HCT116 (cell line): ENCODE results near the gene PEX10. TPM values are rescaled to one million over a fixed set of nuclear protein-coding genes. Genes with fewer than 3 reads are reported as not detected.

ENCODE experiments used
- ATAC-seq: fragments of 200-7000 bp; cut with Tn5 transposase; 2 replicates; pipeline ENCODE4 v1.9.1; 2020; ENCODE audit warnings: mild to moderate bottlenecking, moderate library complexity
- BruUV-seq: library from RNA; stranded (reverse); fragments of 400-500 nt; replicated peaks from 2 replicates; lab custom pipeline; 2021; lab: Mats Ljungman, UMichigan
- CTCF ChIA-PET: fragments of 300-600 bp; sonication (Branson Sonifier 250); formaldehyde crosslinking; loops from one replicate; lab custom pipeline; 2021; ENCODE audit warnings: antibody characterized with exemption; lab: Charles Lee
- POLR2A ChIA-PET: fragments of 300-600, 350-600 bp; sonication (Branson Sonifier 250); formaldehyde crosslinking; loops from one replicate; lab custom pipeline; 2021; ENCODE audit warnings: antibody characterized with exemption; lab: Charles Lee
- RAD21 ChIA-PET, 2 experiments: fragments of 300-600 bp; sonication (Branson Sonifier 250); formaldehyde crosslinking; loops; one replicate each; lab custom pipeline; 2023; ENCODE audit warnings: low total read pairs in 2 of 2; ENCODE audit not compliant: uncharacterized antibody in 2 of 2, unreplicated experiment in 2 of 2, low non-redundant PET in 1 of 2; lab: Charles Lee
- DNase-seq: peaks from one replicate; pipeline ENCODE4 v3.0.0-alpha.2; 2010; ENCODE audit warnings: low read depth, low spot score
- H2AFZ ChIP-seq: fragments of 200-600 bp; shearing (Covaris generic), sonication (generic); 2 replicates; pipeline ENCODE4 v1.6.1; 2017; ENCODE audit warnings: low read depth, mixed run types, mixed read lengths, antibody characterized with exemption, low read length; ENCODE audit not compliant: poor library complexity, severe bottlenecking
- H3K27ac ChIP-seq: 2 replicates; pipeline ENCODE4 v1.5.1; 2012; ENCODE audit warnings: low read depth, low read length
- H3K27me3 ChIP-seq: fragments of 200-600 bp; sonication (generic); 2 replicates; pipeline ENCODE4 v1.6.1; 2016; ENCODE audit warnings: mixed run types, low read length, mixed read lengths; ENCODE audit not compliant: insufficient read depth
- H3K36me3 ChIP-seq, 2 experiments: fragments of 200-500 bp in 1 of 2; fragments of 200-600 bp in 1 of 2; sonication (Bioruptor generic) in 1 of 2; sonication (generic) in 1 of 2; 2 replicates each; pipeline versions ENCODE4 v1.5.1 to v1.6.1; 2014 to 2016; ENCODE audit warnings: low read length in 2 of 2, inconsistent platforms in 1 of 2, mixed read lengths in 1 of 2, mixed run types in 1 of 2; ENCODE audit not compliant: insufficient read depth in 2 of 2, control insufficient read depth in 1 of 2
- H3K4me1 ChIP-seq, 2 experiments: fragments of 200-600 bp in 1 of 2; sonication (generic) in 1 of 2; 2 replicates each; pipeline versions ENCODE4 v1.5.1 to v1.6.1; 2012 to 2017; ENCODE audit warnings: low read length in 2 of 2, inconsistent platforms in 1 of 2, mild to moderate bottlenecking in 1 of 2, mixed read lengths in 1 of 2, mixed run types in 1 of 2, moderate library complexity in 1 of 2; ENCODE audit not compliant: insufficient read depth in 2 of 2, control insufficient read depth in 1 of 2
- H3K4me2 ChIP-seq: fragments of 200-600 bp; sonication (generic); 2 replicates; pipeline ENCODE4 v1.6.1; 2017; ENCODE audit warnings: mixed run types, low read length, mixed read lengths
- H3K4me3 ChIP-seq, 2 experiments: fragments of 200-600 bp in 1 of 2; sonication (generic) in 1 of 2; replicated peaks in 1 of 2; 2 replicates each; pipeline ENCODE4 v1.5.1; 2011 to 2016; ENCODE audit warnings: low read length in 2 of 2, control low read depth in 1 of 2, low read depth in 1 of 2, mild to moderate bottlenecking in 1 of 2, mixed read lengths in 1 of 2, mixed run types in 1 of 2
- H3K79me2 ChIP-seq: fragments of 200-600 bp; sonication (generic); 2 replicates; pipeline ENCODE4 v1.6.1; 2017; ENCODE audit warnings: mild to moderate bottlenecking, mixed run types, low read length, moderate library complexity, mixed read lengths; ENCODE audit not compliant: insufficient read depth
- H3K9ac ChIP-seq: fragments of 200-600 bp; sonication (generic); 2 replicates; pipeline ENCODE4 v1.6.1; 2016; ENCODE audit warnings: low read length, mixed read lengths
- H3K9me2 ChIP-seq: fragments of 200-600 bp; sonication (generic), shearing (Covaris generic); 2 replicates; pipeline ENCODE4 v1.6.1; 2017; ENCODE audit warnings: mixed run types, mild to moderate bottlenecking, moderate library complexity; ENCODE audit not compliant: insufficient read depth
- H3K9me3 ChIP-seq, 2 experiments: fragments of 200-500 bp in 1 of 2; fragments of 200-600 bp in 1 of 2; sonication (Bioruptor generic) in 1 of 2; sonication (generic) in 1 of 2; 2 replicates each; pipeline ENCODE4 v1.6.1; 2014 to 2017; ENCODE audit warnings: low read length in 2 of 2, mixed read lengths in 2 of 2, inconsistent platforms in 1 of 2, low read depth in 1 of 2, mild to moderate bottlenecking in 1 of 2, mixed run types in 1 of 2, moderate library complexity in 1 of 2; ENCODE audit not compliant: control insufficient read depth in 1 of 2, insufficient read depth in 1 of 2
- H4K20me1 ChIP-seq: fragments of 200-600 bp; sonication (generic), shearing (Covaris generic); 2 replicates; pipeline ENCODE4 v1.6.1; 2017; ENCODE audit warnings: mixed run types, mild to moderate bottlenecking, moderate library complexity; ENCODE audit not compliant: insufficient read depth
- ATF3 ChIP-seq: IDR thresholded peaks from 2 replicates; pipeline ENCODE4 v1.6.1; 2012
- CTCF ChIP-seq, 3 experiments: fragments of 200-600 bp in 1 of 3; sonication (generic) in 1 of 3; IDR thresholded peaks in 2 of 3; conservative IDR thresholded peaks in 1 of 3; 2 replicates each; pipeline ENCODE4 v1.5.1; 2012 to 2017; ENCODE audit warnings: low read depth in 2 of 3, low read length in 2 of 3, antibody characterized with exemption in 1 of 3, borderline replicate concordance in 1 of 3, control low read depth in 1 of 3, mild to moderate bottlenecking in 1 of 3, mixed read lengths in 1 of 3, mixed run types in 1 of 3, moderate library complexity in 1 of 3; ENCODE audit not compliant: insufficient read depth in 1 of 3
- EGR1 ChIP-seq: IDR thresholded peaks from 2 replicates; pipeline ENCODE4 v1.6.1; 2012; ENCODE audit warnings: low read depth
- ELF1 ChIP-seq: IDR thresholded peaks from 2 replicates; pipeline ENCODE4 v1.6.1; 2012; ENCODE audit warnings: low read depth, borderline replicate concordance
- EZH2phosphoT487 ChIP-seq: fragments of 200-600 bp; IDR thresholded peaks from 2 replicates; pipeline ENCODE4 v1.6.1; 2018; ENCODE audit warnings: antibody characterized with exemption, borderline replicate concordance
- MAX ChIP-seq: IDR thresholded peaks from 2 replicates; pipeline ENCODE4 v1.6.1; 2012
- POLR2A ChIP-seq: IDR thresholded peaks from 2 replicates; pipeline ENCODE4 v1.7.0; 2011; ENCODE audit warnings: borderline replicate concordance; ENCODE audit not compliant: insufficient read depth, insufficient read length; ENCODE audit errors: extremely low read depth
- RAD21 ChIP-seq: IDR thresholded peaks from 2 replicates; pipeline ENCODE4 v1.6.1; 2012; ENCODE audit warnings: low read depth, mild to moderate bottlenecking
- SP1 ChIP-seq: IDR thresholded peaks from 2 replicates; pipeline ENCODE4 v1.6.1; 2012; ENCODE audit warnings: low read depth
- YY1 ChIP-seq: IDR thresholded peaks from 2 replicates; pipeline ENCODE4 v1.6.1; 2011; ENCODE audit warnings: low read length, low read depth, moderate library complexity, mild to moderate bottlenecking; ENCODE audit not compliant: insufficient replicate concordance; ENCODE audit errors: extremely low read depth
- ZNF274 ChIP-seq: fragments of 200-500 bp; sonication (Bioruptor generic); IDR thresholded peaks from 2 replicates; pipeline ENCODE4 v1.6.1; 2014; ENCODE audit warnings: mild to moderate bottlenecking, low read depth, low read length, inconsistent platforms
- intact Hi-C: fragments of 100-400 bp; cut with micrococcal nuclease; formaldehyde crosslinking; loops from 2 replicates; pipeline ENCODE4 v1.10.0; 2022
- total RNA-seq: library from RNA; stranded (reverse); gene quantifications from one replicate; pipeline ENCODE4 v1.2.1, GENCODE V29; 2021; ENCODE audit not compliant: unreplicated experiment

PEX10 gene
- total RNA-seq, 1 experiment from 2014 or later, result 27.9 TPM

DNA sequence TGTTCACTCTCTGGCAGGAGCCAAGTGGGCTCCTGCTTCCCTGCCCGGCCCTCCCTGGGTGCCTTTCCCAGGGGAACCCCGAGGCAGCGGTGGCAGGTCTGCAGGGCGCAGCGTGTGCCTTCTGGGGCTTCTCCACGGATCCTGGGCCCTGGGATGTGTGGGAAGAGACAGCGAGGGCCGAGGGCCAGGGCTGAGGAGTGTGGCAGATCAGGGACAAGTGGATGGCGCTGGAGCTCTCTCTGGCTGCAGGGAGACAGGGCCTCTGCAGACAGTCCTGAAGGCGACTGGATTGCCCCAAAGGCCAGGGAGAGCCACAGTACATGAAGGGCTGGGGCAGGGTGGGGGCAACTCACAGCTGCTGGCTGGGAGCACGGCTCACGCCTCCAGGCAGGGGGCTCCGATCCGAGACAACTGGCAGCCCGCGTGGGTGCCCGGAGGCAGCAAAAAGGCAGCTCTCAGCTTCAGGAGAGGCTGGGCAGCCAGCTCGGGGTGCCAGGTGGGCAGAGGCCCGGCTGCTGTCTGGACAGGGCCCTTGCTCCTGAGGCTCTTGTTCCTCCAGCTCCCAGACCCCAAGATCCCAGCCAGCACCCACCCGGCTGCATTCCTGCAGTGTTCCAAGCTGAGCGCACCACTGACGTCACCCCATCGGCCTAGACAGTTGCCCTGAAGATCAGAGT, 37.0 kb downstream of the PEX10 start:
- POLR2A ChIA-PET, result no interaction called here
- Histone ChIP-seq H2AFZ (no peak overlapping the region), H3K36me3 (no peaks in the 10 kb centered on the region), H3K4me3 (no peak overlapping the region), H3K4me2 (no peak overlapping the region), H3K4me1 (peaks cover 0 to 7% of the 10 kb centered on the region in 2 experiments; a peak in 1 of 4 replicates), H3K27me3 (no peaks in the 10 kb centered on the region), H3K9me3 (no peaks in the 10 kb centered on the region), H3K27ac (no peak overlapping the region), H4K20me1 (no peaks in the 10 kb centered on the region), H3K79me2 (no peaks in the 10 kb centered on the region), H3K9ac (no peak overlapping the region), H3K9me2 (no peaks in the 10 kb centered on the region)
- RAD21 ChIA-PET, result interaction anchor here in 1 of 2 experiments (0.7 kb wide), 1 partner anchor 162 kb away, joined by 3 read pairs; no protein-coding TSS in a partner anchor
- no TSS peak for BruUV-seq
- intact Hi-C loops, result no loop called here
- TF ChIP-seq ATF3, result no peak
- no peak for DNase-seq
- CTCF ChIA-PET, result no interaction called here
- ATAC-seq, result no peak

DNA sequence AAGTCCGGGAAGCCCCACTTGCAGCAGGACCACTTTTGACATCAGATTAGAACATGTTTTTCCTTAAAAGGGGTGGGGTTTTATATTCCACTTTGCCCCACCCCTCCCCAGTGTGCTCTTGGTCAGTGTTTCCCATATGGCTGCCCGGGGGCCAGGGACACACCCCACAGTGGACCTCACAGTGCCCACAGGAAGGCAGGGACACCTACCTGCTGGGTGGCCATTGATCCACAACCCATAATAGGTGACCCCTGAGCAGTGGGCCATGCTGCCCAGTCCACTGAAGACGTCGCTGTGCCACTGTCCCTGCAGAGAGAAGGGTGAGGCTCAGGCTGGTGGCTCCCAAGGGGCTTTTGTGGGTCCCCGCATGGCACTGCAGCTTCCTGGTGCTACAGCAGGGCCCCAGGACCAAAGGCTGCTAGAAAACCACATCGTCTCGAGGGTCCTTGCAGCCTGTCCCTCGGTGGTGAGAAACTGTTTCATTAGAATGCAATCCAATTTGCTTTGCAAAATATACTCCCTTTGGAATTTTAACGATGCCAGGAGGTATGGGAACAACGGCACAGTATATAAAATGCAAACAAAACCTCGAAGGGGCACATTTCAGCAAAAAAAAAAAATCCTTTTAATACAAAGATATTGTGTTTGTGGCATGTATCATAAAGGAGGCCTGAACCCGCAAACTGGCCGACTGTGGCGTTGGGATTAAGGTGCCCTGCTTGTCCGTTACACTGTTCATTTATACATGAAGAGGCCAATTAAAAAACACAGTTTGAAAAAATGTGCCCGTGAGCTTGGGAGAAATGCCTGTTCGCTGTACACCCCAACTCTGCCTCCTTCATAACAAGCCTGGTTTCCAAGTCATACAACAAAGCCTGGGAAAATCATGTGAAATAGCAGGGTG, 37.9 kb downstream of the PEX10 start:
- BruUV-seq, result no TSS peak
- Histone ChIP-seq H2AFZ (no peak overlapping the region), H3K4me3 (no peak overlapping the region), H3K9me2 (no peaks in the 10 kb centered on the region), H3K4me1 (peaks cover 0 to 7% of the 10 kb centered on the region in 2 experiments; a peak in 1 of 4 replicates), H3K27ac (no peak overlapping the region), H3K36me3 (no peaks in the 10 kb centered on the region), H3K4me2 (no peak overlapping the region), H3K27me3 (no peaks in the 10 kb centered on the region), H4K20me1 (no peaks in the 10 kb centered on the region), H3K79me2 (no peaks in the 10 kb centered on the region), H3K9me3 (no peaks in the 10 kb centered on the region), H3K9ac (no peak overlapping the region)
- DNase-seq, result no peak
- ATAC-seq, result no peak
- ChIA-PET RAD21 (interaction anchor here in 1 of 2 experiments (0.7 kb wide), 1 partner anchor 161 kb away, joined by 3 read pairs; no protein-coding TSS in a partner anchor), POLR2A (no interaction called here), CTCF (no interaction called here)
- intact Hi-C loops, result no loop called here
- no peak for TF ChIP-seq SP1
- TF ChIP-seq YY1, result no peak
- TF ChIP-seq RAD21, result no peak
- no peak for TF ChIP-seq POLR2A
- no peak for TF ChIP-seq EZH2phosphoT487
- no peak for TF ChIP-seq EGR1
- TF ChIP-seq ATF3, result no peak
- TF ChIP-seq ZNF274, result no peak
- no peak for TF ChIP-seq MAX
- TF ChIP-seq CTCF (IDR thresholded peaks at IDR 0.05 in 2 of 3, conservative IDR thresholded peaks at IDR 0.05 in 1 of 3; ENCODE audit: borderline replicate concordance in 1 of 3, insufficient read depth in 1 of 3, low read depth in 2 of 3, low read length in 2 of 3), result no peak
- TF ChIP-seq ELF1, result no peak
